GM15510 (cell line): ENCODE results near the gene GATM.

ENCODE experiments used
- POLR2A ChIP-seq: IDR thresholded peaks from 3 replicates; pipeline ENCODE4 v1.6.1; 2011; ENCODE audit warnings: borderline replicate concordance; ENCODE audit not compliant: insufficient read length; ENCODE audit errors: extremely low read depth

The GATM gene

DNA sequence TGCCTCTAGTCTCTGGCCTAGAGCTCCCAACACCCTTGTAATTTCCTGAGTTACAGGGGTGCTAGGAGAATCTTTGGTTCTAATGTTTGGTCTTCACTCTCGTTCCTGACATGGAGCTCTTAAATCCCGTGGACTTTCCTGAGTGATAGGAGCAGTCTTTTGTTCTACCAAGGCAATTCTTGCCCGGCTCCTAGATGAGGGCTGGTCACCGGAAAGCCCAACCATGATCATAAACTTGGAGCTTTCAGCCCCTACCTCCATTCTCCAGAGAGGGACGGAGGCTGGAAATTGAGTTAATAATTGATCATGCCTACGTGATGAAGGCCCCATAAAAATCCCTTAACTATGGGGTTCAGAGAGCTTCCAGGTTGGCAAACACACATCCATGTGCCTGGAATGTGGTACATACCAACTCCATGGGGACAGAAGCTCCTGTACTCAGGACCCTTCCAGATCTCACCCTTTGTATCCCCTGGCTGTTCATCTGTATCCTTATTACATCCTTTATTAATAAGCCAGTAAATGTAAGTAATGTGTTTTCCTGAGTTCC, 18.8 kb upstream of the GATM start:
- no peak for TF ChIP-seq POLR2A

DNA sequence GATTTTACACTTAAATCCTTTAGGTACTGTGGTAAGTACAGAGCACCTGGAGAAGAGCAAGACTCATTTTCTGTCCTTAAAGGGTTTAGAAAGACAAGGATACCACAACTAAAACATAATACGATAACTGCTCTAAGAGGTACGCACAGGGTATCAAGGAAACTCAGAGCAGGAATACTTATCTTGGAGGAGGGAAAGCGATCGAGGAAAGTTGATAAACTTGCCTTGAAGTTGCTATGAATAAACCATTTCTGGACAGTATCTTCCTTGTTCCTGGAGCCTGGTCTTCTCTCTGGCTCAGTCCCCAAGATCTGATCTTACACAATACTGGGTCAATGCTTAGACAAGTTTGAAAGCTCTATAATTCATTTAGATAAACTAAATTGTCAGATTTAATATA, 17.6 kb upstream of the GATM start:
- no peak for TF ChIP-seq POLR2A

DNA sequence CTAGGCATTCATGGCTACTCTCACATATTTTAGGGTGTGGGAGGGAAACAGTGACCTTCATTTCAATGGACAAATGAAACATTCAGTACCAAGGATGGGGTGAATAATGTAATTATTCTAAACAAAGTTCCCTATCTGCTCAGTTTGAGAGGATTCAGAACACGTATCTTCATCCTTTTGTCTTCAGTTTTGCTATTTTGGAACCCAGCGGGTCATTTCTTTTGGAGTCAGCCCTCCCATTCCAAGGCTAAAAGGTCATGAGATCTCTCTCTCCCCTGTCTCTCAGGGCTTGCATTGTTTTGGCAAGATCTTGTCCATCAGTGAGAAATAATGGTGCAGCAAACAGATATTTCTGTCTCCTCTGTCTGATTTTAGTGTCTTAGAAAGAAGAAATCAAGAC, 16.3 kb upstream of the GATM start:
- no peak for TF ChIP-seq POLR2A

DNA sequence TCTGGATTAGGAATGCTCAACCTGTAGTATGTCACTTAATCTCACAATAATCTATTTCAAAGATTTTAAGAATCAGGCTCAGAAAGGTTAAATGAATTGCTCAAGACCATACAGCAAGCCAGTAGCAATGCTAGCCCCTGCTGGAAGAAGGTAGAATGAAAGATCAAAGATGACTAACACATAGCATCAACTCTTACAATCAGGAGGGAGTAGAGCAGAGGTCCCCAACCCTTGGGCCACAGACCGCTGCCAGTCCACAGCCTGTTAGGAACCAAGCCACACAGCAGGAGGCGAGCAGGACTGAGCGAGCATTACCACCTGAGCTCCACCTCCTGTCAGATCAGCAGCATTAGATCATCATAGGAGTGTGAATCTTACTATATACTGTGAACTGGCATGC, 15.5 kb upstream of the GATM start:
- no peak for TF ChIP-seq POLR2A

DNA sequence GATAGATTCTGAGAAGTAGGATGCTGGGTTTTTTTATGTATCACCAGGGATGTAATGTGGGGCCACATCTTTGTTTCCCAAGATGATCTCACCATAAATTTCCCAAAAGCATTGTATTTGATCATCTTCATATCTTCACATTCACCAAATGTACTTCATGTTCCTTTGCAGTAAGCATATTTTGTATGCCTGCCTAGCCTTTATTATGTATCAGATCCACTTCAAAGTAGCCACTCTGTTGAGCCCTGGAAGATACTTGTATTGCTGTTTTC, 14.2 kb upstream of the GATM start:
- TF ChIP-seq POLR2A, result no peak

DNA sequence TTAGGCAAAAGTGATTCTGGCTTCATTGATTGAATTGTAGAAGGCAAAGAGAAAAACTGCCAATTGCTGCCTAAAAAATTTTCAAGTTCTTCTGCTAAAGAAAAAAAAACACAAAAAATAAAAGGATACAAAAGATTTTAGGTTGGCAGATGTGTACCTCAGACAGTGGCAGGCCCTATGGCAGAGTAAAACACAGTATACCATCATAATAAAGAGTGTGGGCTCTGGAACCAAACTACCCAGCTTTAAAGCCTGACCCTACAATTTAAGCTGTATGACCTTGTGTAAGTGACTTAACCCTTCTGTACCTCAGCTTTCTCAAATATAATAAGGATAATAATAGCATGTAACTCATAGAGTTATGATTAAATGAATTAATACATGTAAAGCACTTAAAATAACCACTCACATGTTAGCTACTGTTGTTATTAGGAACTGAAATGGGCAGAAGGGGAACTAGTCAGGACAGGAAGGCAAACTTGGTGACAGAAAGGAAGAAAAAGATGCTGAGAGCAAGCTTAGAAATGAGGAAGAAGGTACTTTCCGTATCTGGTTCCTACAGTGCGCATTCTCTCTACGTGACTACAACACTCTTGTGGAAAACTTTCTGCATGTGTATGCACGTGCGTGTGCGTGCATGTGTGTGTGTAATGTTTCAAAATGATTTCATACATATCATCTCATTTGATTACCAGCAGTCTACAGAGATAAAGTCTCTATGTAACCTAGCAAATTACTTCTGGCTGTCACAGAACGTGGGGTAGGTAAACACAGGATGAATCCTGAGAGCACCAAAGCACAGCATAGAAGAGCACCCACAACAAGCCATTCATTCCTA, 13.6 kb upstream of the GATM start:
- TF ChIP-seq POLR2A, result no peak

DNA sequence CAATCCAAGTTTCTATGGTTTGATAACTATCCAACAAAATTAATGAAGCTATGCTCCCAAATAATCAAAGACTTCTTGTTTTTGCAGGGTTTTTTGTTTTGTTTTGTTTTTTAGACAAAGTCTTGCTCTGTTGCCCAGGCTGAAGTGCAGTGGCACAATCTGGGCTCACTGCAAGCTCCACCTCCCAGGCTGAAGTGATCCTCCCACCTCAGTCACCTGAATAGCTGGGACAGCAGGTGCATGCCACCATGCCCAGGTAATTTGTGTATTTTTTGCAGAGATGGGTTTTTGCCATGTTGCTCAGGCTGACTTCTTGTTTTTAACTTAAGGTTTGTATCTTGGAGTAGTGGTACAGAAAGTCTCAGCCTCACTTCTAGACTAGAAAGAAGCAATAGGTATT, 11.0 kb upstream of the GATM start:
- no peak for TF ChIP-seq POLR2A

DNA sequence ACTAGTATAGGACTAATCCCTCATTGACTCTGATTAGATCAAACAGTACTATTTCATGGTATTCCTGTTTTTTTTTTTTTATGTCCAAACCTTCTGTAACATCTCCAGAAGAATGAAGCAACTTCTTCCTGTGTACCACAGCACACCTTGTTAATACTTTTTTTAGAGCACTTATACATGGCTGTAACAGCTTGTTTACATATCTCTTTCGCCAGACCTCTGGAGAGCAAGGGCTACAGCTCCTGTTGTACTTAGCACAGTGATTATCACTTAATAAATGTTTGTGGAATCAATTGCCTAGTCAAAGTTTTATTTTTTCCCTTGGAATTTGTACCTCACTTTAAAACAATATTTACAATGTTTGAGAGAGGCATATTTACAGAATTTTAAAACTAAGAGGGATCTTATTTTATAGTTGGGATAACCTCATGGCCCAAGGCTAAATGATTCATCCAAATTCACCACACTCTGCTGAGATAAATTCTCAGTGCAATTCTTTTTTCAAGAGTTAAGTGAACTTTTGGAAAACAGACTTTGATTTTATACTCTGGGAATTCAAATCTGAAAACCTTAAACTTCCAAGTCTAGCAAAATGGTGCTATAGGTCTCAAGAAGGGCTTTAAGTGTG, 9.2 kb upstream of the GATM start:
- no peak for TF ChIP-seq POLR2A

DNA sequence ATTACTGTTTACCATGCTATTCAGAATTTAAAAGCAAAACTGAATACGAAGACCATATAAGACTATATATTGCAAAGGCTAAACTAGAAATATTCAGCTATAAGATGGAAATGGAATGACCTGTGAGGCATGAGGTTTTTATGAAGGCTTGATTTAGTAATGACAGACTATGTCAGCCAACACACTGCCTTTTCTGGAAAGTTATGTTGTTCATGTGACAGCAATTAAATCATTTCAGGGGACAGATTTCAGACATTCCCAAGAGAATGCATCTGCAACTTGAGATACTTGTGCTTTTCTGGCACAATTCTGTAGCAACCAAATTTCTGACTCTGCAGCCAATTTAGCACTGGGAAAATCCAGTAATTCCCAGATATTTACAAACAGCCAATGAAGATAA, 8.6 kb upstream of the GATM start:
- no peak for TF ChIP-seq POLR2A

DNA sequence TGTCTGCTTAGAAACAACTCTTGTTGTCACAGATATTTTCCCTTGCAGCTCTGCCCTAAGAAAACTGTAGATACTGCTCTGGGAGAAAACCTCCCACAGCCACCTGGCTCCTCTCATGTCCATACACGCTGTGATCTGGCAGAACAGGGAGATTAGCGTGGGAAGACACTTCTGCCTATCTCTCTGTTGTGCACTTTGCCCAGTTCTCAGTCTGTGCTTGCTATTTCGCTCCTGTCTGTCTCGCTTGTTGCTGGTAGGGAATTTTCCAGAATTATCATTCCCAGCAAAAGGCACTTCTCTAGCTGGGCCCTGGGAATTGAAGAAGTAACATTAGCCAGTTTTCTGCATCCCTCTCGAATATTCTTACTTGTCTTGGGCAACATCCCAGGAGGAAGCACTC, 8.1 kb upstream of the GATM start:
- TF ChIP-seq POLR2A, result no peak

DNA sequence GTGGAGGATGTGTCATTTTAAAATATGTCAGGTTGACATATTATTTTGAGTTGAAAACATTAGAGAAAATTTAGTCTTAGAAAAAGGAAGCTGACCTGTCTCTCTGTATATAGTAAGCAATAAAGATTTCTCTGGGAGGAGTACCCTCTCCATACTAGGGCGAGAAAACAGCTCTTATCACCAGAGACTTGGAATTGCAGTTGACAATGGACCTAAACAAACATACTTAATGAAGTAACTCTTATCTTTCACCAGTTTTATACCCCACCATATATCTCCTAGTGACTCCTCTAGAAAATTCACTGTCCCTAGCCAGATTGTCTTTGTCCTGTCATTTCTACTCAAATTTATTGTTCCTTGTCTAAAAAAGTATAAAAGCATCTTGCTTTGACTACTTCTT, 7.2 kb upstream of the GATM start:
- TF ChIP-seq POLR2A, result no peak

DNA sequence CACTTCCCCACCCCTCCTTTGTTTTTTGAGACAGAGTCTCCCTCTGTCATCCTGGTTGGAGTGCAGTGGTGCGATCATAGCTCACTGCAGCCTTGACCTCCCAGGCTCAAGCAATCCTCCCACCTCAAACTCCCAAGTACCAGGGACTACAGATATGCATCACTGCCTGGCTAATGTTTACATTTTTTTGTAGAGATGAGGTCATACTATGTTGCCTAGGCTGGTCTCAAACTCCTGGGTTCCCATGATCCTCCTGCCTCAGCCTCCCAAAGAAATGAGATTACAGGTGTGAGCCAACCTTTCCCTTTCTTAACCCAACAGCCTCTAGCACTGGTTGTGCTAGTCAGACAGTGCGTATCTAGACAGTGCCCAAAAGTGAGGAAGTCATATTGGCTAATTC, 6.4 kb upstream of the GATM start:
- no peak for TF ChIP-seq POLR2A

DNA sequence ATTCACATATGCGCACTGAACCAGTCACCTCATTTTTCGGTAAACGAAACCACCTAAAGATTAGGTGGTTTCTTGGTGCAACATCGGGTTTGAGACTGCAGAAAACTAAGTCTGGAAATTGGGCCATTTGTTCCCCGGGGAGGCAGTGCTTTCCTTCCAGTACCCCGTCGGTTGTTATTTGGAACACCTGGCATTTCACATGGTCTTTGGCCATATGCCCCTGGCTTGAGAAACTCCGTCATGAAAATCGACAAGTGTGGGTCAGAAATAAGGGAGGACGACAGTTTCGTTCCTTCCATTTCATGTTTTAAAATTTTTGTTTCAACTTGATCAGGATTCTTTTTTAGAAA, 544 bp upstream of the GATM start:
- TF ChIP-seq POLR2A, result no peak

DNA sequence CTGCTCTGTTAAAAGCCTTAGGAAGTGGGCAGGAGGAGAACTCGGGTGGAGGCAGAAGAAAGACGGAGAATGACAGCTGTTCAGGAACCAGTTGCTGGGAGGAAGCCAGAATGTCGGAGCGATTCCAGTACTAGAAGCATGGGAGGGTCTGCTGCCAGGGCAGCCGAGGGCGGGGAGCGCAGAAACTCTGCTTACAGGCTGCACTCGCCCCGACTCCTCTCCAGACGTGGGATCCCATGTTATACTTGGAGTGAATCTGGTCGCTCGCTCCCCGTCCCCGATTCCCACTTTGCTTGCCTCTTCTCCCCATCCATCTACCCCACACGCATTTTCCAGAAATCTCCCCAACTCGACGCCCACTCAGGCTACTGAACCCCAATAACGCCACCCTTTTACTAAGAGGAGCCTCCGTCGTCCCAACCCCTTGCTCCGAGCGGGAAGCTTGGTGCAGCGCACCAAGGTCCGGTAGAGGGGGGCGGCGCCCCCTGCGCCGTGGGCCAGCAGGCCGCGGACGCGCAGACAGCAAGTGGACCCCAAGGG, 665 bp downstream of the GATM start:
- TF ChIP-seq POLR2A, result no peak

DNA sequence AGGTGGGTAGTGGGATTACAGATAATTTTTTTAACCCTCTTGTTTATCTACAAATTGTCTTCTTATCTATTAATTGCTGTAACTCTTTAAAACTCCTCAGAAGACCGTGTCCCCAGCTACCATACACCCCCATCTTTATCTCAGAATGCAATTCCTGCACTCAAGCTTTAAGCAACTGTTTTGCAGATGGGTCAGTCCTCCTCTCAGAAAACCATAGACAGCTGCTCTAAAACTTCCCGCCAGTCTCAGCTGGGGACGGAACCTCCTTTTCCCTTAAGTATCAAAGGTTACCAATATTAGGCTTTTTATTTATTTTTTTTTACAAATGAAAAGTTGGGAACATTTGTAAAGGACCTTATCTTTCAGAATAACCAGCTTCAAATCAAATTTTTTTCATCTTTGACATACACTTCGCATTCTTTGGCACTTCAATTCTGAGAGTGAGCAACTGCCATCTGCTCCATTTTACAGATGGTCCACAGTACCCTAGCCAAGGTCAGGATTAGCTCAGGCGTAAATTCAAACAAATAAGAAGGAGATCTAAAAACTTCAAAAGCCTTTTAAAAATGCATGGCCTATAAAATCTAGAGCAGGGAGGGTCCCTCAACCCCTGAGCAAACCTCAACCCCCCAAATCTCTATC, 1.3 kb downstream of the GATM start:
- TF ChIP-seq POLR2A, result no peak
